ENCODE measurements around the gene IPO7.
"Not testable (repeated sequence)": the region's sequence is repeated elsewhere in the genome, so short reads cannot be mapped to it uniquely, and the experiment has no call there.

The IPO7 gene

DNA sequence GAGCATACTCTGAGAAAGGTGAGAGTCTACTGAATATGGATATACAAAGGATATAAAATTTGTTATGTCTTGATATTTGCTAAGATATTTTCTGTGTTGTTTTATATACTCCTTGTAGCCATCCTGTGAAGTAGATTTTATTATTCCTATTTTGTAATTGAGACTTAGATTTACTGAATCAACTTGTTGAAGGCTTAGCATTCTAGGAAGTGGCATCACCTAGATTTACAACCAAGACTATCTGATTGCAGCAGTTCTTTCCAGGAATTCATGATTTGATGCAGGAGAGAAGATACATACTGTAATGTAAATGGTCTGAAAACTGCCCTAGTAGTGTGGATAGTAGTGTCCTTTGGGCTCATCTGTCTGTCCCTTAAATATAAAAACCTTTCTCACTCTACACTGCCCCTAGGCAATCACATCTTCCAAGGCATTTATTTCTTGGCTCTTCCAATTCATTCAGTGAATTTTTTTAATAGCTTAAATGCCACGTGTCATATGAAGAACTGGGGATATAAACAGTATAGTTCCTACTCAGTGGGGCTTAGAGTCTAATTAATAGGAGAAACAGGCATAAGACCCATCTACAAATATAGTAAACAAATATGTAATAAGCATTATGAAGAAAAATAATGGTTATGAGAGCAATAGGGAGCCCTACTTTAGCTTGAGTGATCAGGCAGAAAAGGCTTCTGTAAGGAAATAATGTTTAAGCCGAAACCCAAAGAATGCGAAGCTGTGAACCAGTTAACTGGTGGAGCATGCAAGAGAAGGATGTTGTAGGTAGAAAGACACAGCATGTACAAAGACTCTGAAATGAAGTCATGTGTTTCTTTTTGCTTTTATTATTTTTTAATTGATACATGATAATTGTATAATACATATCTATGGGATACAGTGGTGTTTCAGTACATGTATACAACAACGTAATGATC lies 13.6 kb downstream of the IPO7 start:
- DNase-seq (ENCODE audit: low read depth) = no peak

DNA sequence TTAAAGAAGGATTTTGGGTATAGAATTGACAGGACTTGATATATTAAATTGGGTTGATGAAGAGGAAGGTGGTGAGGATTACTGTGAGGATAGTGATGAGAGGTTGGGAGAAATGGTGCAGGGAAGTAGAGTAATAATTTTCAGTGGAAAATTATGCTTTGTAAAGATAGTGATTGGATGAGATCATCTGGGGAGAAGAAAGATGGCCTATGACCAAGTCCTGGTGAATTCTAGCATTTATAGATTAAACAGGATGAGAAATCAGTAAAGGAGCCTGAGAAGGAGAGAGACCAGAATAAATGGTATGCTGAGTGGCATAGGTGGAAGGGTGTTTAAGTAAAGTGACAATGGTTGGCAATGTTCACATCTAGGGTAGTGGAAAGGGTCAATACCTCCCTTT lies 15.0 kb downstream of the IPO7 start:
- no peak for DNase-seq (ENCODE audit: low read depth)

GRCh38 chr11:9401884-9402283 lies 17.4 kb downstream of the IPO7 start:
- not testable (repeated sequence) for DNase-seq (ENCODE audit: low read depth)

GRCh38 chr11:9428706-9429105 lies 44.3 kb downstream of the IPO7 start:
- DNase-seq (ENCODE audit: low read depth) = no peak

- no peak for DNase-seq (ENCODE audit: low read depth)
These were observed 54.2 kb downstream of the IPO7 start for GRCh38 chr11:9438611-9439010.

- no peak for DNase-seq (ENCODE audit: low read depth)
These were observed 61.8 kb downstream of the IPO7 start for GRCh38 chr11:9446230-9446629.

GRCh38 chr11:9448576-9449352 lies 64.3 kb downstream of the IPO7 start:
- no peak for DNase-seq (ENCODE audit: low read depth)

DNA sequence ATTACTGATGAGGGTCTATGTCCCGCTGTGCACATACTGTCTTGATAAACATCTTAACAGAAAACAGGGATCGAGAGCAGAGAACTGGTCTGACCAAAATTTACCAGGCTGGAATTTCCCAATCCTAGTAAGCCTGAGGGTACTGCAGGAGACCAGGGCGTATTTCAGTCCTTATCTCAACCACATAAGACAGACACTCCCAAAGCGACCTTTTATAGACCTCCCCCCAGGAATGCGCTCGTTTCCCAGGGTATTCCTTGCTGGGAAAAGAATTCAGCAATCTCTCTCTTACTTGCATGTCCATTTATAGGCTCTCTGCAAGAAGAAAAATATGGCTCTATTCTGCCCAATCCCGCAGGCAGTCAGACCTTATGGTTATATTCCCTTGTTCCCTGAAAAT lies 67.6 kb downstream of the IPO7 start:
- not testable (repeated sequence) for DNase-seq (ENCODE audit: low read depth)

DNA sequence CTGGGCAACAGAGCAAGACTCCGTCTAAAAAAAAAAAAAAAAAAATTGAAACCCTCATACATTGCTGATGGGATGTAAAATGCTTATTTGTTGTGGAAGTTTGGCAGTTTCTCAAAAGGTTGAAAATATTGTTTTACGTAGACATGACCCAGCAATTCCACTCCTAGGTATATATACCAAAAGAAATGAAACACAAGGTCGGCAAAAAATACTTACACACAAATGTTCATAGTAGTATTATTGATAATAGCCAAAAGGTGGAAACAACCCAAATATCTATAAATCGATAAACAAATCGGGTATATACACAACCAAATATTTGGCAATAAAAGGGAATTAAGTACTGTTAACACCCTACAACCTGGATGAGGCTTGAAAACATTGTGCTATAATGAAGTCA lies 71.3 kb downstream of the IPO7 start:
- DNase-seq (ENCODE audit: low read depth) = no peak

- no peak for DNase-seq (ENCODE audit: low read depth)
These were observed 75.3 kb downstream of the IPO7 start for GRCh38 chr11:9459667-9460321.

GRCh38 chr11:9460322-9461062 lies 76.0 kb downstream of the IPO7 start, which contains the start of gene ZNF143:
TSS of gene ZNF143 (plus strand) at chr11:9461012. CDS start at chr11:9471309, 10,297 bp downstream.
- DNase-seq (ENCODE audit: low read depth) = peak; percentile 99

- peak; percentile 66 for DNase-seq (ENCODE audit: low read depth)
These were observed 76.8 kb downstream of the IPO7 start for GRCh38 chr11:9461063-9461759.

DNA sequence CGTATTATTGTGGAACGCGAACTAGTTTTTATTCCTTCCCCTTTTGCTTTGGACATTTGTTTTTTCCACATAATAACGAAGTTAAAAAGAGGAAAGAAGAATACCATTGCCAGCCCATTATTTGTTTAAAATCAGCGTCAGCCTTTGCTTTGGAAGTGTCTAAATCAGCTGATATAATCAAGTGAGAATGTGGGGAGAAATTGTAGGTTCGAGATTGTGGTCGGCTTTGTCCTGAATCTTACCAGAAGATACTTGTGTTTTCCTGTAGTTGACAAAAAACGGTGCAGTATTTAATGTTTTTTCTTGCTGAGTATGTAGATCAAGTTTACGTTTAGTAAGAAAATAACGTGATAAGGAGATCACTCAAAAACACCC lies 77.3 kb downstream of the IPO7 start:
- no peak for DNase-seq (ENCODE audit: low read depth)

- no peak for DNase-seq (ENCODE audit: low read depth)
These were observed 77.8 kb downstream of the IPO7 start for GRCh38 chr11:9462172-9462799.

GRCh38 chr11:9462806-9463537 lies 78.5 kb downstream of the IPO7 start:
- DNase-seq (ENCODE audit: low read depth) = no peak

DNA sequence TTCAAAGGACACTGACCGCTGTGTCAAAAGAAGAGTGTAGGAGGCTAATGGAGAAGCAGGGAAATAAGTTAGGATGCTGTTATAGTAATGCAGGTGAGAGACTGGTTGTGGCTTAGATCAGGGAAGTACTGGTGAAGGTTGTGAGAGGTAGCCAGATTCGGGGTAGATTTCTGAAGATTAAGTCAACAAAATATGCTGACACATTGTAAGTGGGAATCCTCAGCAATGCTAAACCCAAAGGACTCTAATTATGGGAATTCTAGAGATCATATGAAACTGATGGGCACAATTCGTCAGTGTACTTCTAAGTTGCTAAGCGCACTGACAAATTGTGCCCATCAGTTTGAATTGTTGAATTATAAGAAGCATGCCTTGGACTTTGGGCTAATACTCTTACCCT lies 86.3 kb downstream of the IPO7 start:
- DNase-seq (ENCODE audit: low read depth) = no peak

- DNase-seq (ENCODE audit: low read depth) = no peak
These were observed 89.0 kb downstream of the IPO7 start for GRCh38 chr11:9473408-9473807.

DNA sequence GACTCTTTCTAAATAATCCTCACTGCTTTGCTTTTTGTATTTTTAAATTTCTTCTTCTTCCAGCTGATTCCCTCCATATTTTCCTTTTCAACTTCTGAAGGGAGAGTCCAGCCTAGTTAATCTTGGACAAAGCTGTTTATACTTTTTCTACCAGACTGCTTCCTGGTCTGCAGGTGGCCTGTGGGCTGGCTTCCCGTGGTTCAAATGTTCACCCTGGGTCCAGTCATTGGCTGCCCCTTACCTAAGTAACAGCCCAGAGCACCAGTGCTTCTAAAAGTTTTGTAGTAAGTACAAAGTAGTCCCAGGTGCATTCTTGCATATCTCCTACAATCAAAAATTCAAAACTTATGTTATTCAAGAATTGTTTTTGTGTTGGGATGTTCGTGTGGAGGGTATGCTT lies 95.4 kb downstream of the IPO7 start:
- DNase-seq (ENCODE audit: low read depth) = no peak

DNA sequence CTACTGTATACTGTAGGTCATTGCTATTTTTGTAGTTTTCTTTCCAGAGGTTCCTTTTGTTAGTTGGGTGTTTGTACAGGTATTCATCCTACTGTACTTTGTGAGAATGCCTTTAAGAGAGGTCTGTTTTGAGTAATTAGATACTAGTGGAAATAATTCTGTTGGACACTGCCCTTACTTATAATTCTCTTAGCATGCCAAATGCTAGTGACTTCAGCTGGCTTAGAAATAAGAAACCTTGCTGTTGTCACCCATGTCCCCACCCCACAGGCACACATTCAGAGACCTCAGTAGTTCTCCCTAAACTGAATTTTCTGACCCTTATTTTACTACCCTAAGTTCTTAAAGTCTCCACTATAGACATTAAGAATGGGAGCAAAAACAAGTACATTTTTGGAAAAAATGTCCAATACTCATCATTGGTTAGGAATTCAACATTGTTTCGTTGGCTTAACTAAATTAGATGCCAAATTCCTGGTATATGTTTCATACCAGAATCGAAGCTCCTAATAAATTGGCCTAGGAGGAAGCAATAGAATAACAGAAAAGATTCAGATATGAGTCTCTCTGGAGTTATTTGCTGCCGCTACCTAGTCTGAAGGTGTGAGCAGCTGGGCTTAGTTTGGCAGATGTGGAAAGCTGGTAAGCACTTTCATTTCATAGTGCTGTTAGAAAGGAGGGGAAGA lies 104.8 kb downstream of the IPO7 start:
- no peak for DNase-seq (ENCODE audit: low read depth)
